GM13976 (cell line): ENCODE results near the gene CCL28.
"Not testable (repeated sequence)": the region's sequence is repeated elsewhere in the genome, so short reads cannot be mapped to it uniquely, and the experiment has no call there.

ENCODE experiments used
- DNase-seq: peaks from one replicate; pipeline ENCODE4 v3.0.0; 2012; ENCODE audit warnings: low spot score
- in situ Hi-C: fragments of 300-500 bp; cut with MboI; formaldehyde crosslinking; loops from one replicate; pipeline ENCODE4 v1.12.0; 2022; ENCODE audit warnings: low sequenced_read_pairs, mixed read lengths, inconsistent platforms; ENCODE audit not compliant: unreplicated experiment
- TF ChIP-seq, protein P1 (sequence below): IDR thresholded peaks from 2 replicates; pipeline ENCODE4 v1.5.1; 2012; ENCODE audit warnings: borderline replicate concordance, mild to moderate bottlenecking; ENCODE audit not compliant: insufficient read depth; ENCODE audit errors: extremely low read depth, missing control alignments, control extremely low read depth

Gene CCL28, protein sequence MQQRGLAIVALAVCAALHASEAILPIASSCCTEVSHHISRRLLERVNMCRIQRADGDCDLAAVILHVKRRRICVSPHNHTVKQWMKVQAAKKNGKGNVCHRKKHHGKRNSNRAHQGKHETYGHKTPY

DNA sequence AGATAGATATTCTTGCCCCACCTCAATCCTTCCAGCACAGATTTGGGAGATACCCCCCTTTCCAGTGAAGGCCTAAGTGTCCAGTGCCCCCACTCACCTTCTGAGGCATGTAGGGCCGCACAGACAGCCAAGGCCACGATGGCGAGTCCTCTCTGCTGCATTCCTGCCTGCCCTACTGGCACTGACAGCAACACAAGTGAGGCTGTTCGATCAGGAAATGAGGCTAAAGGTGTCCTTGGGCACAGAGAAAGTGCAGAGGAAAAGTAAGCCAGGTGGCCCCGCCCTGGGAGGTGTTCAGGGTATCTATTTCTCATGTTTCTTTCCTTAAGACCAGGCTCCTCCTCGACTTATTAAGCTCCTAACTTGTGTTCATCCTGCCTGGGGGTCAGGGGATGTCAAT lies at the start of gene CCL28:
CCL28 (minus strand) TSS at position 236 of the 400 bp plus-strand sequence; CDS start at position 161, 75 bp downstream.
- TF ChIP-seq, protein P1, sequence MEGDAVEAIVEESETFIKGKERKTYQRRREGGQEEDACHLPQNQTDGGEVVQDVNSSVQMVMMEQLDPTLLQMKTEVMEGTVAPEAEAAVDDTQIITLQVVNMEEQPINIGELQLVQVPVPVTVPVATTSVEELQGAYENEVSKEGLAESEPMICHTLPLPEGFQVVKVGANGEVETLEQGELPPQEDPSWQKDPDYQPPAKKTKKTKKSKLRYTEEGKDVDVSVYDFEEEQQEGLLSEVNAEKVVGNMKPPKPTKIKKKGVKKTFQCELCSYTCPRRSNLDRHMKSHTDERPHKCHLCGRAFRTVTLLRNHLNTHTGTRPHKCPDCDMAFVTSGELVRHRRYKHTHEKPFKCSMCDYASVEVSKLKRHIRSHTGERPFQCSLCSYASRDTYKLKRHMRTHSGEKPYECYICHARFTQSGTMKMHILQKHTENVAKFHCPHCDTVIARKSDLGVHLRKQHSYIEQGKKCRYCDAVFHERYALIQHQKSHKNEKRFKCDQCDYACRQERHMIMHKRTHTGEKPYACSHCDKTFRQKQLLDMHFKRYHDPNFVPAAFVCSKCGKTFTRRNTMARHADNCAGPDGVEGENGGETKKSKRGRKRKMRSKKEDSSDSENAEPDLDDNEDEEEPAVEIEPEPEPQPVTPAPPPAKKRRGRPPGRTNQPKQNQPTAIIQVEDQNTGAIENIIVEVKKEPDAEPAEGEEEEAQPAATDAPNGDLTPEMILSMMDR: no peak
- in situ Hi-C loops: no loop called here
- DNase-seq: no peak

DNA sequence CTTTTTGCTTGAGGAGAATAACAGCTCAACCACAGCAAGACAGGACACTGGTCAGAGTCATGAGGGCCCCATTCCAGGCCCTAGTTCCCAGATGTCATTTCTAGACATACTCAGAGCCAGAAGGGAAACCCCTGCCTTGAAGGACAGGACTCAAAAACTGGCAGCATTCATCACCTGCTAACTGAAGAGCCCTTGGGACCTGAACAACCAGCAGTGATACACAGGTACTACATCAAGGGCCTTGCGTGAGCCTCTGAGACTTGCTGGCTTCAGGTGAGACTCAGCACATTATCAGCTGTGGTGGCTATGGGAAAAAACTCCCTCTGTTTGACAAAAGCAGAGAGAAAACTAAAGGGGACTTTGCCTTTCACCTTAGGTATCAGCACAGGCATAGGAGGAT lies 48.9 kb upstream of the CCL28 start:
- TF ChIP-seq, protein P1: no peak
- no peak for DNase-seq
- in situ Hi-C loops: no loop called here

DNA sequence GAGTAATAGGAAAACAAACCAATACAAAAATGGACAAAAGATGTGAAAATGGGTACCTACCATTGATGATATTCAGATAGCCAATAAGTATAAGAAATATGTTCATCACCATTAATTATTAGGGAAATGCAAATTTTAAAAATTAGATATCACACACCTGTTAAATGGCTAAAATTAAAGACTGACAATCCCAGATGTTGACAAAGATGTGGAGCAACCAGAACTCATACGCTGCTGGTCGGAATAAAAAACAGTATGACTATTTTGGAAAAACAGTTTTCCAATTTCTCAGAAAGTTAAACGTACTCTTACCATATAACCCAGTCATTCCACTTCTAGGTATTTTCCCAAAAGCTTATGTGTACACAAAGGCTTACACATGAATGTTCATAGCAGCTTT lies 44.4 kb upstream of the CCL28 start:
- TF ChIP-seq, protein P1: no peak
- DNase-seq: no peak
- in situ Hi-C loops: no loop called here

DNA sequence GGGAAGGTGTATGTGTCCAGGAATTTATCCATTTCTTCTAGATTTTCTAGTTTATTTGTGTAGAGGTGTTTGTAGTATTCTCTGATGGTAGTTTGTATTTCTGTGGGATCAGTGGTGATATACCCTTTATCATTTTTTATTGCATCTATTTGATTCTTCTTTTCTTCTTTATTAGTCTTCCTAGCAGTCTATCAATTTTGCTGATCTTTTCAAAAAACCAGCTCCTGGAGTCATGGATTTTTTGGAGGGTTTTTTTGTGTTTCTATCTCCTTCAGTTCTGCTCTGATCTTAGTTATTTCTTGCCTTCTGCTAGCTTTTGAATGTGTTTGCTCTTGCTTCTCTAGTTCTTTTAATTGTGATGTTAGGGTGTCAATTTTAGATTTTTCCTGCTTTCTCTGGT lies 29.4 kb upstream of the CCL28 start:
- DNase-seq, in situ Hi-C loops: not testable (repeated sequence)

DNA sequence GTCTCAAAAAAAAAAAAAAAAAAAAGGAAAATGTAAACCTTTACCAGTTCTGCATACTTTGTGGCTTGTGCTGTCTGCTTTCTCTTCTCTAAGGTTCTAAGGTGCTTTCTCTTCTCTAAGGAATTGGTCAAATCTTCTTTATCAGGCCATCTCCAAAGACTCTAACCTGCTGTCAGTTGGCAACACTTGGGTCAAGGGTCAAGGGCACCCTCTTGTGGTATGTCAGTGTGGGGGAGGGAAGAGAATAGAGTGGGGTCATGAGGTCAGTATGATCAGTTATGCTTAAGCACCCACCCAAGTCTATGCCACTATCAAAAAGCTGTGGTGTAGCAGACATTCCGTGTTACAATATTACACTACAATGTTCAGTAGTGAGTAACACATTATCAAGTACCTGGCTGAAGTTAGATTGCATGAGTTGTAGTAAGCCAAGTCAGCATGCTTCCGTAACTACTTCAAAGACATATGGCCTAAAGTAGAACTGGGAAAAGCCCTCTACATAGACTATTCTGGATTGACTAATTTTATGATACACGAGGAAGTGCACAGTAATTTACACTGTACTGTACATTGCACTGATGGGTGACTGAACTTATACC lies 25.0 kb upstream of the CCL28 start:
- in situ Hi-C loops: no loop called here
- no peak for DNase-seq
- TF ChIP-seq, protein P1: no peak

DNA sequence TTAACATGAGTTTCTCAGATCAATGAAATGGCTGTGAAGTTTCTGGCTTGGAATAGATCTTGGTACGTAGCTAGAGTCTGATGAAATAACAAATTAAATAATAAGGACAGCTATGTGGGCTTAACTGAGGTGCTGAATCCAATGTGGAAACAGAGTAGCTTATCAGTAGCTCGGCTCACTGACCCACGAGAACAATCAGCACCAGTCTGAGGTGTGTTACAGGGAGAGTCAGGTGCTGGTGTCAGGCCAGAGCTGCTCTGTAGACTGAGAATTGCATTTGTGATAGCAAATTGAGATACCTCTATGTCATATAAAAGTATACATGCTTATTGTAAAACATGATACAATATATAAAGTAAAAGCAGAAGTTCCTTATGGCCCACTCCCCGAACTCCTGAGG lies 21.2 kb upstream of the CCL28 start:
- in situ Hi-C loops: no loop called here
- no peak for DNase-seq
- TF ChIP-seq, protein P1: no peak

DNA sequence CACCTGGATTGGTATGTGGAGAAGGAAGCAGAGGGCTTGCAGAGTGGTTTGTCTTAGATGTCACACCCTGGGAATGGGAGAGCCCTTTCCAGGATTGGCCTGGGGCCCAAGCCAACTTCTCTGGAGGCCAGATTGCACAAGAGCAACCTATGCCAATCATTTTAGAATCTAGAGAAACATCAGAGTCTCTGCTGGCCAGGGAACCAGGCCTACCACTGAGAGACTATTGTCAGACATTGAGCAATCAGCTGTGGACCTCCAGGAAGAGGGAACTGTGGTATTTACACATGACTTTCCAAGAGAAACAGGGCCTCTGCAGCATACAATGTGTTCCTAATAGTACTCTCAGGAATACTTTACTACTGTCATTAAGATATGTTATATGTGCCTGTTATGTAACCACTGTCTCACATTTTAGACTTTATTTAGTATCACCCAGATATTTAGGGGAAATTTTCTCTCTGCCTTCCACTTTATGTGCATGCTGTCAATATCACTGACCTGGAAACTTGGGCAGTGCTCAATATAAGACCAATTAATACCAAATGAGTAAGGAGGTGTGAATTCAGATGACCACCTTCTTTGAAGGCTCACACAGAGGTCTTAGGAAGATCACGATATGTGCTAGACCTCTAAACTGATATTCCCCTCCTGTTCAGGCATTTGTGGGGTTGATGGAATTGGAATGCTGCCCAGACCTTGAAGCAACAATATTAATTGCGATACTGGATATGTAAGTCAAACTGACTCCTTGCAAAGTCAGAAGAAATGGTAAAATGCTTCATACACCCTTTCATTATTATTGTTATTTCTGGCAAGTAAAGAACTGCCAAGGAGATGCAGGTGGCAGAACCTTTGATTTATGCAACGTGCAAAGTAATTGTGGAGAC lies 20.5 kb upstream of the CCL28 start:
- DNase-seq: no peak
- TF ChIP-seq, protein P1: no peak
- in situ Hi-C loops: no loop called here
